HepG2 (cell line): ENCODE results near the gene MRPL10. TPM values are rescaled to one million over a fixed set of nuclear protein-coding genes. Genes with fewer than 3 reads are reported as not detected.
A peak's percentile ranks its signal among the peaks of the same experiment; 100 is the strongest.

ENCODE experiments used
- AHR ChIP-seq: IDR thresholded peaks from 2 replicates; pipeline ENCODE4 v1.6.1; 2018; ENCODE audit warnings: missing genetic modification reagents, missing compliant biosample characterization
- EEA1 ChIP-seq: sonication (generic); formaldehyde crosslinking; IDR thresholded peaks from 2 replicates; pipeline ENCODE4 v1.5.1; 2020; ENCODE audit warnings: mild to moderate bottlenecking, missing genetic modification reagents, borderline replicate concordance
- FUBP1 ChIP-seq: sonication (generic); formaldehyde crosslinking; IDR thresholded peaks from 2 replicates; pipeline ENCODE4 v1.5.1; 2020; ENCODE audit warnings: missing genetic modification reagents, mild to moderate bottlenecking, borderline replicate concordance
- KDM3A ChIP-seq: IDR thresholded peaks from 2 replicates; pipeline ENCODE4 v1.6.1; 2018; ENCODE audit warnings: low read depth, missing compliant biosample characterization
- MAZ ChIP-seq, 2 experiments: sonication (generic) in 1 of 2; formaldehyde crosslinking in 1 of 2; IDR thresholded peaks; 2 replicates each; pipeline versions ENCODE4 v1.5.0 to v1.6.1; 2012 to 2020; ENCODE audit warnings: low read depth in 2 of 2, mild to moderate bottlenecking in 2 of 2, borderline replicate concordance in 1 of 2, improper control_type of control experiment in 1 of 2, low read length in 1 of 2, missing genetic modification reagents in 1 of 2, moderate library complexity in 1 of 2
- NFIC ChIP-seq: IDR thresholded peaks from 2 replicates; pipeline ENCODE4 v1.6.1; 2012; ENCODE audit warnings: mild to moderate bottlenecking, low read length, inconsistent platforms
- U2AF1 ChIP-seq: fragments of 200-400 bp; formaldehyde crosslinking; optimal IDR thresholded peaks from 2 replicates; pipeline ENCODE3; 2017; ENCODE audit warnings: mild to moderate bottlenecking, low read depth, low read length
- ZFP62 ChIP-seq: sonication (generic); formaldehyde crosslinking; IDR thresholded peaks from 2 replicates; pipeline ENCODE4 v1.4.0; 2020; ENCODE audit warnings: missing genetic modification reagents
- ZNF230 ChIP-seq: sonication (generic); formaldehyde crosslinking; IDR thresholded peaks from 2 replicates; pipeline ENCODE4 v1.4.0; 2020; ENCODE audit warnings: mild to moderate bottlenecking, missing genetic modification reagents
- ZNF274 ChIP-seq: sonication (generic); formaldehyde crosslinking; IDR thresholded peaks from 2 replicates; pipeline ENCODE4 v1.5.1; 2020; ENCODE audit warnings: mild to moderate bottlenecking, missing genetic modification reagents
- ZNF570 ChIP-seq: sonication (generic); formaldehyde crosslinking; IDR thresholded peaks from 2 replicates; pipeline ENCODE4 v1.4.0; 2020; ENCODE audit warnings: mild to moderate bottlenecking, missing genetic modification reagents, borderline replicate concordance
- ZNF792 ChIP-seq: IDR thresholded peaks from 2 replicates; pipeline ENCODE4 v1.6.1; 2016
- ZNF839 ChIP-seq: sonication (generic); formaldehyde crosslinking; IDR thresholded peaks from 2 replicates; pipeline ENCODE4 v1.4.0; 2020; ENCODE audit warnings: missing genetic modification reagents, mild to moderate bottlenecking, borderline replicate concordance
- ZSCAN12 ChIP-seq: sonication (generic); formaldehyde crosslinking; IDR thresholded peaks from 2 replicates; pipeline ENCODE4 v1.9.0; 2021; ENCODE audit warnings: mild to moderate bottlenecking, missing genetic modification reagents
- polyA plus RNA-seq, 8 experiments: library from polyadenylated mRNA; depleted of rRNA in 3 of 8; stranded (reverse) in 7 of 8; unstranded in 1 of 8; fragments of >200 nt; fragmentation: Illumina TruSeq in 4 of 8; extraction: Trizol in 4 of 8; gene quantifications; 2 replicates each; pipeline versions ENCODE4 v1.2.1 to v1.2.3, GENCODE V29; 2011 to 2016; ENCODE audit warnings: low read depth in 4 of 8, missing spikeins in 1 of 8, mixed read lengths in 1 of 8; ENCODE audit not compliant: insufficient read depth in 1 of 8
- total RNA-seq, 5 experiments: library from RNA; depleted of rRNA; stranded (reverse); fragments of >200 nt; fragmentation: Illumina TruSeq; extraction: Trizol; gene quantifications; 2 replicates each; pipeline ENCODE4 v1.2.3, GENCODE V29; 2016; ENCODE audit warnings: low read depth in 1 of 5
- TF ChIP-seq, protein P1 (sequence below): sonication (generic); formaldehyde crosslinking; IDR thresholded peaks from 2 replicates; pipeline ENCODE4 v1.4.0; 2020; ENCODE audit warnings: missing genetic modification reagents
- TF ChIP-seq, protein P2 (sequence below): sonication (generic); formaldehyde crosslinking; IDR thresholded peaks from 2 replicates; pipeline ENCODE4 v1.5.0; 2020; ENCODE audit warnings: mild to moderate bottlenecking, missing genetic modification reagents, borderline replicate concordance

MRPL10 gene
- total and polyA plus RNA-seq, 2 of the 13 experiments (the other 11 are each of a cell fraction or from before 2014, with no cell fraction given) = 56.7 to 149 TPM

GRCh38 chr17:47840742-47841487 lies 9.6 kb upstream of the MRPL10 start, which contains the start of gene SCRN2 (continued):
- TF ChIP-seq, protein P1, sequence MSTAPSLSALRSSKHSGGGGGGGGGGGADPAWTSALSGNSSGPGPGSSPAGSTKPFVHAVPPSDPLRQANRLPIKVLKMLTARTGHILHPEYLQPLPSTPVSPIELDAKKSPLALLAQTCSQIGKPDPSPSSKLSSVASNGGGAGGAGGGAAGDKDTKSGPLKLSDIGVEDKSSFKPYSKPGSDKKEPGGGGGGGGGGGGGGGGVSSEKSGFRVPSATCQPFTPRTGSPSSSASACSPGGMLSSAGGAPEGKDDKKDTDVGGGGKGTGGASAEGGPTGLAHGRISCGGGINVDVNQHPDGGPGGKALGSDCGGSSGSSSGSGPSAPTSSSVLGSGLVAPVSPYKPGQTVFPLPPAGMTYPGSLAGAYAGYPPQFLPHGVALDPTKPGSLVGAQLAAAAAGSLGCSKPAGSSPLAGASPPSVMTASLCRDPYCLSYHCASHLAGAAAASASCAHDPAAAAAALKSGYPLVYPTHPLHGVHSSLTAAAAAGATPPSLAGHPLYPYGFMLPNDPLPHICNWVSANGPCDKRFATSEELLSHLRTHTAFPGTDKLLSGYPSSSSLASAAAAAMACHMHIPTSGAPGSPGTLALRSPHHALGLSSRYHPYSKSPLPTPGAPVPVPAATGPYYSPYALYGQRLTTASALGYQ (CRISPR knock-in tag) = peak; percentile 59
- TF ChIP-seq ZNF792 (CRISPR knock-in tag) (peak; percentile 57), ZFP62 (0 out of 2 replicates have a peak, but pooled peaks have one; percentile 14), MAZ (IDR thresholded peaks at IDR 0.05; ENCODE audit: borderline replicate concordance, low read depth, low read length) (0 out of 2 replicates have a peak, but pooled peaks have one; percentile 34), MAZ (CRISPR knock-in tag; IDR thresholded peaks at IDR 0.05; ENCODE audit: low read depth) (peak; percentile 87), ZSCAN12 (CRISPR knock-in tag) (0 out of 2 replicates have a peak, but pooled peaks have one; percentile 70), U2AF1 (peak; percentile 58), FUBP1 (CRISPR knock-in tag) (0 out of 2 replicates have a peak, but pooled peaks have one; percentile 48), KDM3A (peak; percentile 87), ZNF839 (no peak), AHR (CRISPR knock-in tag) (peak; percentile 58; the same call in 1 of the 2 replicates), EEA1 (peak; percentile 60; the same call in 1 of the 2 replicates), ZNF570 (peak; percentile 25; the same call in 1 of the 2 replicates), ZNF274 (CRISPR knock-in tag) (peak; percentile 93; the same call in 1 of the 2 replicates), NFIC (no peak), ZNF230 (CRISPR knock-in tag) (peak; percentile 93; the same call in 1 of the 2 replicates)
- TF ChIP-seq, protein P2, sequence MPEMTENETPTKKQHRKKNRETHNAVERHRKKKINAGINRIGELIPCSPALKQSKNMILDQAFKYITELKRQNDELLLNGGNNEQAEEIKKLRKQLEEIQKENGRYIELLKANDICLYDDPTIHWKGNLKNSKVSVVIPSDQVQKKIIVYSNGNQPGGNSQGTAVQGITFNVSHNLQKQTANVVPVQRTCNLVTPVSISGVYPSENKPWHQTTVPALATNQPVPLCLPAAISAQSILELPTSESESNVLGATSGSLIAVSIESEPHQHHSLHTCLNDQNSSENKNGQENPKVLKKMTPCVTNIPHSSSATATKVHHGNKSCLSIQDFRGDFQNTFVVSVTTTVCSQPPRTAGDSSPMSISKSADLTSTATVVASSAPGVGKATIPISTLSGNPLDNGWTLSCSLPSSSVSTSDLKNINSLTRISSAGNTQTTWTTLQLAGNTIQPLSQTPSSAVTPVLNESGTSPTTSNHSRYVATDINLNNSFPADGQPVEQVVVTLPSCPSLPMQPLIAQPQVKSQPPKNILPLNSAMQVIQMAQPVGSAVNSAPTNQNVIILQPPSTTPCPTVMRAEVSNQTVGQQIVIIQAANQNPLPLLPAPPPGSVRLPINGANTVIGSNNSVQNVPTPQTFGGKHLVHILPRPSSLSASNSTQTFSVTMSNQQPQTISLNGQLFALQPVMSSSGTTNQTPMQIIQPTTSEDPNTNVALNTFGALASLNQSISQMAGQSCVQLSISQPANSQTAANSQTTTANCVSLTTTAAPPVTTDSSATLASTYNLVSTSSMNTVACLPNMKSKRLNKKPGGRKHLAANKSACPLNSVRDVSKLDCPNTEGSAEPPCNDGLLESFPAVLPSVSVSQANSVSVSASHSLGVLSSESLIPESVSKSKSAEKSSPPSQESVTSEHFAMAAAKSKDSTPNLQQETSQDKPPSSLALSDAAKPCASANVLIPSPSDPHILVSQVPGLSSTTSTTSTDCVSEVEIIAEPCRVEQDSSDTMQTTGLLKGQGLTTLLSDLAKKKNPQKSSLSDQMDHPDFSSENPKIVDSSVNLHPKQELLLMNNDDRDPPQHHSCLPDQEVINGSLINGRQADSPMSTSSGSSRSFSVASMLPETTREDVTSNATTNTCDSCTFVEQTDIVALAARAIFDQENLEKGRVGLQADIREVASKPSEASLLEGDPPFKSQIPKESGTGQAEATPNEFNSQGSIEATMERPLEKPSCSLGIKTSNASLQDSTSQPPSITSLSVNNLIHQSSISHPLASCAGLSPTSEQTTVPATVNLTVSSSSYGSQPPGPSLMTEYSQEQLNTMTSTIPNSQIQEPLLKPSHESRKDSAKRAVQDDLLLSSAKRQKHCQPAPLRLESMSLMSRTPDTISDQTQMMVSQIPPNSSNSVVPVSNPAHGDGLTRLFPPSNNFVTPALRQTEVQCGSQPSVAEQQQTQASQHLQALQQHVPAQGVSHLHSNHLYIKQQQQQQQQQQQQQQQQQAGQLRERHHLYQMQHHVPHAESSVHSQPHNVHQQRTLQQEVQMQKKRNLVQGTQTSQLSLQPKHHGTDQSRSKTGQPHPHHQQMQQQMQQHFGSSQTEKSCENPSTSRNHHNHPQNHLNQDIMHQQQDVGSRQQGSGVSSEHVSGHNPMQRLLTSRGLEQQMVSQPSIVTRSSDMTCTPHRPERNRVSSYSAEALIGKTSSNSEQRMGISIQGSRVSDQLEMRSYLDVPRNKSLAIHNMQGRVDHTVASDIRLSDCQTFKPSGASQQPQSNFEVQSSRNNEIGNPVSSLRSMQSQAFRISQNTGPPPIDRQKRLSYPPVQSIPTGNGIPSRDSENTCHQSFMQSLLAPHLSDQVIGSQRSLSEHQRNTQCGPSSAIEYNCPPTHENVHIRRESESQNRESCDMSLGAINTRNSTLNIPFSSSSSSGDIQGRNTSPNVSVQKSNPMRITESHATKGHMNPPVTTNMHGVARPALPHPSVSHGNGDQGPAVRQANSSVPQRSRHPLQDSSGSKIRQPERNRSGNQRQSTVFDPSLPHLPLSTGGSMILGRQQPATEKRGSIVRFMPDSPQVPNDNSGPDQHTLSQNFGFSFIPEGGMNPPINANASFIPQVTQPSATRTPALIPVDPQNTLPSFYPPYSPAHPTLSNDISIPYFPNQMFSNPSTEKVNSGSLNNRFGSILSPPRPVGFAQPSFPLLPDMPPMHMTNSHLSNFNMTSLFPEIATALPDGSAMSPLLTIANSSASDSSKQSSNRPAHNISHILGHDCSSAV = 0 out of 2 replicates have a peak, but pooled peaks have one; percentile 22
